Adipocyte (in vitro differentiated cells): ENCODE results near the gene XPR1.

ENCODE experiments used
- DNase-seq: peaks from one replicate; pipeline ENCODE4 v3.0.0-alpha.2; 2015; ENCODE audit warnings: low read depth
- H3K27me3 ChIP-seq: replicated peaks from 2 replicates; pipeline ENCODE4 v1.7.0; 2013; ENCODE audit warnings: mild to moderate bottlenecking, low read length, moderate library complexity; ENCODE audit not compliant: control insufficient read depth, insufficient read depth
- H3K36me3 ChIP-seq: 2 replicates; pipeline ENCODE4 v1.7.0; 2013; ENCODE audit warnings: low read length, mild to moderate bottlenecking, moderate library complexity; ENCODE audit not compliant: control insufficient read depth, insufficient read depth, severe bottlenecking
- H3K4me1 ChIP-seq: 2 replicates; pipeline ENCODE4 v1.7.0; 2013; ENCODE audit warnings: mild to moderate bottlenecking, low read length, moderate library complexity; ENCODE audit not compliant: control insufficient read depth, insufficient read depth
- H3K4me3 ChIP-seq: 2 replicates; pipeline ENCODE4 v1.7.0; 2013; ENCODE audit warnings: mild to moderate bottlenecking, low read length, moderate library complexity
- H3K9ac ChIP-seq: 2 replicates; pipeline ENCODE4 v1.7.0; 2013; ENCODE audit warnings: mild to moderate bottlenecking, low read length, moderate library complexity
- H3K9me3 ChIP-seq: 2 replicates; pipeline ENCODE4 v1.7.0; 2013; ENCODE audit warnings: mild to moderate bottlenecking, low read length, moderate library complexity; ENCODE audit not compliant: control insufficient read depth

XPR1 gene

DNA sequence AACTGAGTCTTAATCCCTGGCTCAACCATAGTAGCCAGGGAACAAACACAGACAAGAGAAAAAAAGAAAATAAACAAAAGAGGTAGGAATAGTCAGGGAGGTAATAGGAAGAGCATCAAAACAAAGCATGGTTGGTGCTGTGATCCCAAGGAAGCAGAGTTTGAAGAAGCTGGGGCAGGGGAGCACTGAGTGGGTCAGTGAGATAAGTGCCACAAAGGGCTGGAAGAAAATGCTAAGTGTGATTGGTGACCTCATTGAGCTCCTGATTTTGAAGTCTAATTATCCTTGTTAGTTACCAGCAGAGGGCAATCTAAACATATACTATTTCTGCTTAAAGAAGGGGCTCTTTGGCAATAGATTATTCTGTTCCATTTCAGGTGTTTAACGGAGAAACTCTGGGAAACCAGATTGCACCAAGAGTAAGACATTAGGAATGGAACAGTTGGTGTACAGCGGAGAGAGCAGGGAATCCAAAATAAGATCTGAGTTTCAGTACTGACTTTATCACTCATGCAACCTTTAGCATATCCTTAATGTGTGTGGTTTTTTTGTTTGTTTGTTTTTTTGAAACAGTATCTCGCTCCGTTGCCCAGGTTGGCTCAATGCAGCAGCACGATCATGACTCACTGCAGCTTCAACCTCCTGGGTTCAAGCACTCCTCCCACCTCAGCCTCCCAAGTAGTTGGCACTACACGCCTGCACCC, 250.1 kb downstream of the XPR1 start:
- peak; percentile 83 for DNase-seq
- Histone ChIP-seq H3K4me1 (peaks cover 12% of the 10 kb centered on the region), H3K4me3 (no peak overlapping the region), H3K9ac (peak overlapping the region; percentile 26), H3K27me3 (no peaks in the 10 kb centered on the region), H3K9me3 (no peaks in the 10 kb centered on the region), H3K36me3 (peaks cover 15% of the 10 kb centered on the region)

DNA sequence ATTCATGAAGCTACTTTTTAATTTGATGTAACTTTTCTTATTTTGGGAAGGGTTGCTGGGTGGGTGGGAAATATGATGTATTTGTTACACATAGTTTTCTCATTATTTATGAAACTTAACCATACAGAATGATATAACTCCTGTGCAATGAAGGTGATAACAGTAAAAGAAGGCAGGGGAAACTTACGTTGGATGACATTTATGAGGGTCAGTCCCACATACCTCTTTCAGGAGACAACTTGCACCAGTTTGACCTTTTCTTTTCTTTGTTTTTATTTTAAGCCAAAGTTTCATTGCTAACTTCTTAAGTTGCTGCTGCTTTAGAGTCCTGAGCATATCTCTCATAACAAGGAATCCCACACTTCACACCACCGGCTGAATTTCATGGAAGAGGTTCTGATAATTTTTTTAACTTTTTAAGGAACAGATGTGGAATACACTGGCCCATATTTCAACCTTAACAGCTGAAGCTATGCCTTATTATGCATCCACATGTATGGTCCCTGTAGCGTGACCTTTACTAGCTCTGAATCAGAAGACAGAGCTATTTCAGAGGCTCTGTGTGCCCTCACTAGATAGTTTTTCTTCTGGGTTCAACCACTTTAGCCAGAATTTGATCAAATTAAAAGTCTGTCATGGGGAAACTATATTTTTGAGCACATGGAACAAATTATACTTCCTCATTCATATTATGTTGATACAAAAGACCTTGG, 252.9 kb downstream of the XPR1 start:
- Histone ChIP-seq H3K9me3 (no peaks in the 10 kb centered on the region), H3K4me1 (peaks cover 12% of the 10 kb centered on the region), H3K36me3 (peaks cover 14% of the 10 kb centered on the region), H3K9ac (no peak overlapping the region), H3K27me3 (no peaks in the 10 kb centered on the region), H3K4me3 (no peak overlapping the region)
- DNase-seq, result no peak

DNA sequence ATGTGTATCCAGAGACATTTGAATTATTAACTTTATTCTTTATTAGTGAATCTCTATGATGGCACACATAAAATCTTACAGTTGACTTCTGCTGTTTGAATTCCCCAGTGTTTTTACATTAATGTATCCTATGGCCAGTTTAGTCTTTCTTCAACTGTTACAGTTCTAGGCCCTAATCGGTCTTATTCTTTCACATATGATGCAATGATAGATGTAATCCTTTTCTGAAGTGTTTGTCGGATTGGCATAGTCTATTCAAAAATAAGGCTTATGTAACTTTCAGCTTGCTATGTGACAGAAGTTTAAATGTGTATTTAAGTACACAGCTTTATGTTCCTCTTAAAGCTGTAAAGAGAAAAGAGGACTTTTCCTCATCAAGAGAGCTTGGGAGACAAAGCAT, 254.5 kb downstream of the XPR1 start:
- Histone ChIP-seq H3K9me3 (no peaks in the 10 kb centered on the region), H3K4me3 (no peak overlapping the region), H3K9ac (no peak overlapping the region), H3K27me3 (no peaks in the 10 kb centered on the region), H3K4me1 (peaks cover 5% of the 10 kb centered on the region), H3K36me3 (peaks cover 11% of the 10 kb centered on the region)
- no peak for DNase-seq

DNA sequence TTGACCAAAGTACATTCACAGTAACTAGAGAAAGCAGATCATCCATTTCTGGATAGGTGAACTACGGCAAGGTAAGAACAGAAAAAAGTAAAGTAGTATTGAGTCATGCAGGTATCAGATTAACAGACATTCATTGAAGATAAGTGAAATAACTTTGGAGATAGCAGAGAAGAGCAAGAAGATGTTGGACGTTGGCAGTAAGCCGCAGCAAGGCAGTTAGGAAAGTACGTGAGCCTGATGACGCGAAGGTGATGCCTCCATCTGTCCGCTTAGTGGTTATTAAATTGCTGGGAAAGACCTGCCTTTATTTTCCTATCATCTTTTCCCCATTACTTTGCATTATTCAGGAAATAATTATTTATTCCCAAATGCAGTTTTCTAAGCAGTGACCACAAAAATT, 256.0 kb downstream of the XPR1 start:
- no peak for DNase-seq
- Histone ChIP-seq H3K36me3 (peaks cover 11% of the 10 kb centered on the region), H3K9ac (no peak overlapping the region), H3K9me3 (no peaks in the 10 kb centered on the region), H3K4me3 (no peak overlapping the region), H3K4me1 (no peaks in the 10 kb centered on the region), H3K27me3 (no peaks in the 10 kb centered on the region)

DNA sequence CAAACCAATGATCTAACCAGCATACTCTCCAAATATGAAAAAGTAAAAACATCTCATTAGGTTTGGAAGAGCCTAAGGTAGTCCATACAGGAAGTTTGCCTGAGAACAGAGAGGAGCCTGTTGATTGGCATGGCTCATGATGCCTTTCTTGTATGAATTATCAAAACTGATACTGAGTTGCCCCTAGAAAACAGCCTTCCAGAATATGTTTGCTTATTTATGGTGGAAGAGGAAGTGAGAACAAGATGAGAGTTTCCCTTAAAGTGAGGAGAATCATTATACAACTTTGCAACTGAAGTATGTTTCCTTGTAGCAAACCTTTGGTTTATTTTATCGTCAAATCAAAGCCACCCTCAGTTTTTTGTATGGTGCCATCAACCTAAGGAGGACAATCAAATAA, 257.0 kb downstream of the XPR1 start:
- H3K4me1 ChIP-seq, result no peaks in the 10 kb centered on the region
- no peak for DNase-seq
- no peaks in the 10 kb centered on the region for H3K27me3 ChIP-seq
- peaks cover 7% of the 10 kb centered on the region for H3K36me3 ChIP-seq
- H3K4me3 ChIP-seq, result no peak overlapping the region
- no peak overlapping the region for H3K9ac ChIP-seq
- H3K9me3 ChIP-seq, result no peaks in the 10 kb centered on the region

DNA sequence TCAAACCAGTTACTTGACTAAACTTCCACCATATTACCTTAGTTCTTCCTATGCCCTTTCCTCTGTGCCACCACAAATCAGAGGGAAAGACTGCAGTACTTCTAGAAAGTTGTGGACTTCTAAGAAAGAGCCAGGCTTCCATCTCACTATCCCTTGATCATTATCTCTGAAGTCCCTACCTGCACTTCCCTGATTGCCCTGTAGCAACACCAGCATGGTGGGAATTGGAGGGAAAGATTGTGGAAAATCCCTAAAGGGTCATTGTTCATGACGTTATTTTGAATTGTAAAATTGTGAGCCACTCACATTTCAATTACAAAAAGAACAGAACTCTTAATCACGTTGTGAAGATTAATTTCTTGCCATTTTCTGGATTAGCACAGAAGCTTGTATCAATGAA, 257.5 kb downstream of the XPR1 start:
- H3K36me3 ChIP-seq, result peaks cover 3% of the 10 kb centered on the region
- no peaks in the 10 kb centered on the region for H3K4me1 ChIP-seq
- H3K9me3 ChIP-seq, result no peaks in the 10 kb centered on the region
- H3K27me3 ChIP-seq, result no peaks in the 10 kb centered on the region
- DNase-seq, result no peak
- H3K4me3 ChIP-seq, result no peak overlapping the region
- H3K9ac ChIP-seq, result no peak overlapping the region

DNA sequence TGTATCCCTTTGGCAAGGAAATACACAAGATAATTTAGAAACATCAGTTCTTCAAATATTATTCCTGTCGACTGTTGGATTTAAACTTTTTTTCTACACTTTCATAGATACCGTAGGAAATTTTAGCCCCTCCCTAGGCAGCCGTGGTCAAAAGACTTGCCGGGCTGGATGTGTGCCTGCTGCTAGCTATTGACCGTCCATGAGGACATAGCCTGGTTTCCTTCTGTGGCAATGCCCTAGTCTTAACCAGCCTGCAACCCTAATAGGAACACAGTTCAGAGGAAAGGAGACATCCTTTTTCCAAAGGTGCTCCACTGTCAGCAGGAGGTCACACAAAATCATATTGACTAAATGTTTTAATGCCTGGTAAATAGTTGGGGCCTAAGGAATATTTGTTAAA, 260.4 kb downstream of the XPR1 start:
- no peak for DNase-seq
- Histone ChIP-seq H3K4me1 (no peaks in the 10 kb centered on the region), H3K36me3 (peaks cover 2% of the 10 kb centered on the region)

DNA sequence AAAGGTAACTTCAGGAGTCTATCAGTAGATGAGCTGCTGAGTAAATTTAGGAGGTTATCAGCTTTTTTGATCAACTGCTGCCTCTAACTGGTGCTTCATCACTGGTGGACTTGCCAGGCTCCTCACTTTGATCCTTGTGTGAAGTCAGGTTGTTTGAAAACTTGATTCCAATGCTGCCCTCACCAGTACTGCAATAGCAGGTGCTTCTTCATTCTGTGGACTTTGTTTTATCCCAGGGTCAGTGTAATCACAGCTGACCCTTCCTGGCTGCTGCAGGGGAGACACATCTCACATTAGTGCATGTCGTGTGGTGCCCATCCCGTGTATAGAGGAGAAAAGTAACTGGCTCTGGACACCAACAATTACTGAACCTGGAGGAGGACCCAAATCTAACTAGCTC, 260.9 kb downstream of the XPR1 start:
- DNase-seq, result no peak
- no peak overlapping the region for H3K9ac ChIP-seq
- H3K36me3 ChIP-seq, result peaks cover 2% of the 10 kb centered on the region
- H3K4me3 ChIP-seq, result no peak overlapping the region
- H3K4me1 ChIP-seq, result no peaks in the 10 kb centered on the region
- H3K9me3 ChIP-seq, result no peaks in the 10 kb centered on the region
- no peaks in the 10 kb centered on the region for H3K27me3 ChIP-seq

More for the DNA sequence above, 260.4 kb downstream of the XPR1 start:
- H3K9ac ChIP-seq, result no peak overlapping the region
- H3K4me3 ChIP-seq, result no peak overlapping the region
- H3K27me3 ChIP-seq, result no peaks in the 10 kb centered on the region
- no peaks in the 10 kb centered on the region for H3K9me3 ChIP-seq

DNA sequence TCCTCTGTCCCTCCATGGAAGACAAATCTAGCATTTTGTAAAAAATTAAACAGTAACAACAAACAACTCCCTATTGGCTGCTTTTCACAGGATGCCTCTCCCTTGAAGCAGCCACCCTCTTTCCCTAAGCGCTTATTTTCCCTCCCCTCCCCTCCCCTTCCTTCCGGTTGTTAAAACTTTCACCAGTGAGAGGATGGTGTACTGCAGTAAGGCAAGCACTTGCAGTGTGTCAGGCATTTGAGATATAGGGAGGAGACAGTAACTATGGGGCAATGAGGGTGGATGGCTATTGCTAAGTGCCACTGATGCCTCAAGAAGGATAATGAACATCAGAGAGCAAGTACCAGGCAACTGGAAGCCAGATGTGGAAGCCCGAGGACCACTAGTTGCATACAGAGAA, 261.8 kb downstream of the XPR1 start:
- Histone ChIP-seq H3K4me1 (peaks cover 9% of the 10 kb centered on the region), H3K27me3 (no peaks in the 10 kb centered on the region), H3K36me3 (no peaks in the 10 kb centered on the region), H3K4me3 (no peak overlapping the region), H3K9me3 (no peaks in the 10 kb centered on the region), H3K9ac (no peak overlapping the region)
- DNase-seq, result no peak

DNA sequence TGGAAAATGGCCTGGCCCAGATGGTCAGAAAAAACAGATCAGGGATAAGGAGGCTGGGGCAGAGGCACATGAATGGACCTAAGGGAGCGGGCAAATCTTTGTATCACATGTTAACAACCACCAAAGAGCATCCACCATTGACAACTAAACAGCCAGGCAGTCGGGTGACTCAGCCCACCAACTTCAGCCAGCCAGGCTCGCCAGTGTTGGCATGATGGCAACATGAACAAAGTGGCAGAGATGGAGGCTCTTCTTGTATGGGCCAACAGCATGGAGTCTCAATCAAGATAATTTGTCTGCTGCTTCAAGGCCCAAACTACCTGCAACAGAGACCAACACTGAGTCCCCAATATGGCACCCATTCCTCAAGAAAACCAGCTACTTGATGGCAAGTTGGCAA, 264.3 kb downstream of the XPR1 start:
- Histone ChIP-seq H3K9ac (no peak overlapping the region), H3K4me3 (no peak overlapping the region), H3K4me1 (peaks cover 14% of the 10 kb centered on the region), H3K27me3 (no peaks in the 10 kb centered on the region), H3K36me3 (no peaks in the 10 kb centered on the region), H3K9me3 (no peaks in the 10 kb centered on the region)
- no peak for DNase-seq

DNA sequence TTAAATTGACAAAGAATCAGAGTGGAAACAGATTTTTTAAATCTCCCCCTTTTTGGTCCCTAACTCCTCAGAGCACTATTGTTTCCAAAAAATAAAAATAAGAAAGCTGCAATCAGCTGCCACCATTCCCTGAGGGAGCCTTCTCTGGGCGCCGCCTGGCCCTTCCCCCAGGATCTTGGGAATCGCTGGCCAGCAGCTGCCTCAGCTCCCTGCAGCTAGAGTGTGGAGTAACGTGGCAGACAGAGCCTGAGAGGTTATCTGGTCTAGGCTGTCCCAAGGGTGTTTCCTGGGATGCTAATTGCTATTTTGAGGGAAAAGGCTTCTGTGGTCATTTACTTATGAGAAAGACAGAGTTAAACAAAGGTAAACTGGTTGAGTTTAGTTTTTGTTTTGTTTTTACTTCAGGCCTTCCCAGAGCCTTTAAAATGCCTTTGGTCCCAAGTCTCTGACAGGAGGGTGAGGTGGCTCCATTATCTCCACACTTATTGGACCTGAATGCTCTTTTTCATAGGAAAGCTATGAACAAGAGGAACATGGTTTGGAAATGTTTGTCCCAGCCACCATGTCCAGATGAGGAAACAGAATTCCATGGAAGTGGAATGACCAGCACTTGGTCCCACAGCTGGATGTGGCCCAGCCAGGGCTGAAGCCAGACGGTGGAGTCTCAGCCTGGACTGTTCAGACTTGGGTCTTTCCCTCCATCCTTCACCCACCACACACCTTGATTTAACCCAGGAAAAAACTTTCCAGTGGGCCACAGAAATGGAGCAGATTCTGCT, 266.8 kb downstream of the XPR1 start:
- Histone ChIP-seq H3K27me3 (no peaks in the 10 kb centered on the region), H3K36me3 (no peaks in the 10 kb centered on the region), H3K9ac (no peak overlapping the region), H3K4me3 (no peak overlapping the region), H3K9me3 (no peaks in the 10 kb centered on the region), H3K4me1 (peaks cover 14% of the 10 kb centered on the region)
- DNase-seq, result no peak
